ENCODE data around the gene MOCOS. TPM values are rescaled to one million over a fixed set of nuclear protein-coding genes. Genes with fewer than 3 reads are reported as not detected.
"Not testable (repeated sequence)": the region's sequence is repeated elsewhere in the genome, so short reads cannot be mapped to it uniquely, and the experiment has no call there.

Gene MOCOS
- total and polyA plus RNA-seq, 2 experiments from 2014 or later, result 3.1 to 8.6 TPM

GRCh38 chr18:36207303-36207702 lies 20.0 kb downstream of the MOCOS start:
- no peaks in the 10 kb centered on the region for H3K36me3 ChIP-seq (replicated peaks; ENCODE audit: insufficient read depth, low read depth)
- no peak for TF ChIP-seq EZH2phosphoT487 (IDR thresholded peaks at IDR 0.05; ENCODE audit: low read depth, severe bottlenecking, unreplicated experiment)
- no peaks in the 10 kb centered on the region for H3K4me1 ChIP-seq (ENCODE audit: insufficient read depth)
- WGBS (ENCODE audit: low lambda C conversion rate, missing lambda C conversion rate), result 97% methylated on average over 1 of the region's 1 CpG
- no peaks in the 10 kb centered on the region for H3K9me3 ChIP-seq (ENCODE audit: low read depth)
- H2AFZ ChIP-seq, result no peak overlapping the region
- H3K4me3 ChIP-seq, result no peak overlapping the region
- no peaks in the 10 kb centered on the region for H3K27me3 ChIP-seq
- no peaks in the 10 kb centered on the region for H3K79me2 ChIP-seq
- no peak for DNase-seq (ENCODE audit: low spot score)
- H4K20me1 ChIP-seq (ENCODE audit: insufficient read depth, poor library complexity, severe bottlenecking), result no peaks in the 10 kb centered on the region
- H3K27ac ChIP-seq, result no peak overlapping the region
- H3K9me2 ChIP-seq (replicated peaks; ENCODE audit: insufficient read depth), result no peaks in the 10 kb centered on the region
- no peak overlapping the region for H3K4me2 ChIP-seq

GRCh38 chr18:36207969-36208368 lies 20.7 kb downstream of the MOCOS start:
- not testable (repeated sequence) for H4K20me1 ChIP-seq (ENCODE audit: insufficient read depth, poor library complexity, severe bottlenecking); H2AFZ ChIP-seq; H3K79me2 ChIP-seq; H3K4me2 ChIP-seq; DNase-seq (ENCODE audit: low spot score); H3K4me1 ChIP-seq (ENCODE audit: insufficient read depth); H3K36me3 ChIP-seq (replicated peaks; ENCODE audit: insufficient read depth, low read depth); H3K9me2 ChIP-seq (replicated peaks; ENCODE audit: insufficient read depth); H3K9me3 ChIP-seq (ENCODE audit: low read depth); H3K27me3 ChIP-seq; H3K27ac ChIP-seq; H3K4me3 ChIP-seq
- WGBS (ENCODE audit: low lambda C conversion rate, missing lambda C conversion rate), result 94% methylated on average over 2 of the region's 2 CpGs

DNA sequence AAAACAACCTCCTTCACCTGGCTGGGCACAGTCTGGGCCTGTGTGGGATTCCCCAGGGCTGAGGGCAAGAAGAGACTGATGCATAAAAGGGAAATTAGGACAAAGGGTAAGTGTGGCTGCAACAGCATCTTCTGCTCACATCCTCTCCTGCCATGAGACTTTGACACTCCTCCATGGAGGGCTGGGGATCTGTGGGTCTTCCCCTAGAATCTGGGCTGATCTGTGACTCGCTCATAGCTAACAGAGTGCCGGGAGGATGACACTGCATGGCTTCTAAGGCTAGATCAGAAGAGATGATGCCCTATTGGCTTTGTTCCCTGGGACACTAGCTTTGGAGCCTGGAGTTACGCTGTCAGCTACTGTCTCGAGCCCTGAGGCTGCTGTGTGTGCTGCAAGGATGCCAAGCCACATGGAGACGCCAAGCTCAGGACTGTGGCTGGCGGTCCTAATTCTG lies 24.3 kb downstream of the MOCOS start:
- DNase-seq (ENCODE audit: low spot score), result no peak
- Histone ChIP-seq H3K79me2 (no peaks in the 10 kb centered on the region), H3K36me3 (replicated peaks; ENCODE audit: insufficient read depth, low read depth) (no peaks in the 10 kb centered on the region), H3K4me2 (no peak overlapping the region), H3K9me3 (ENCODE audit: low read depth) (no peaks in the 10 kb centered on the region), H3K4me1 (ENCODE audit: insufficient read depth) (no peaks in the 10 kb centered on the region), H3K27me3 (no peaks in the 10 kb centered on the region), H3K4me3 (no peak overlapping the region), H4K20me1 (ENCODE audit: insufficient read depth, poor library complexity, severe bottlenecking) (no peaks in the 10 kb centered on the region), H3K27ac (no peak overlapping the region), H2AFZ (no peak overlapping the region), H3K9me2 (replicated peaks; ENCODE audit: insufficient read depth) (no peaks in the 10 kb centered on the region)
- TF ChIP-seq, protein P1, sequence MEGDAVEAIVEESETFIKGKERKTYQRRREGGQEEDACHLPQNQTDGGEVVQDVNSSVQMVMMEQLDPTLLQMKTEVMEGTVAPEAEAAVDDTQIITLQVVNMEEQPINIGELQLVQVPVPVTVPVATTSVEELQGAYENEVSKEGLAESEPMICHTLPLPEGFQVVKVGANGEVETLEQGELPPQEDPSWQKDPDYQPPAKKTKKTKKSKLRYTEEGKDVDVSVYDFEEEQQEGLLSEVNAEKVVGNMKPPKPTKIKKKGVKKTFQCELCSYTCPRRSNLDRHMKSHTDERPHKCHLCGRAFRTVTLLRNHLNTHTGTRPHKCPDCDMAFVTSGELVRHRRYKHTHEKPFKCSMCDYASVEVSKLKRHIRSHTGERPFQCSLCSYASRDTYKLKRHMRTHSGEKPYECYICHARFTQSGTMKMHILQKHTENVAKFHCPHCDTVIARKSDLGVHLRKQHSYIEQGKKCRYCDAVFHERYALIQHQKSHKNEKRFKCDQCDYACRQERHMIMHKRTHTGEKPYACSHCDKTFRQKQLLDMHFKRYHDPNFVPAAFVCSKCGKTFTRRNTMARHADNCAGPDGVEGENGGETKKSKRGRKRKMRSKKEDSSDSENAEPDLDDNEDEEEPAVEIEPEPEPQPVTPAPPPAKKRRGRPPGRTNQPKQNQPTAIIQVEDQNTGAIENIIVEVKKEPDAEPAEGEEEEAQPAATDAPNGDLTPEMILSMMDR (IDR thresholded peaks at IDR 0.05; ENCODE audit: poor library complexity), result no peak
- TF ChIP-seq EZH2phosphoT487 (IDR thresholded peaks at IDR 0.05; ENCODE audit: low read depth, severe bottlenecking, unreplicated experiment), result no peak
- no peak for TF ChIP-seq EZH2 (IDR thresholded peaks at IDR 0.05; ENCODE audit: borderline replicate concordance)
- WGBS (ENCODE audit: low lambda C conversion rate, missing lambda C conversion rate), result 85% methylated on average over 6 of the region's 6 CpGs

DNA sequence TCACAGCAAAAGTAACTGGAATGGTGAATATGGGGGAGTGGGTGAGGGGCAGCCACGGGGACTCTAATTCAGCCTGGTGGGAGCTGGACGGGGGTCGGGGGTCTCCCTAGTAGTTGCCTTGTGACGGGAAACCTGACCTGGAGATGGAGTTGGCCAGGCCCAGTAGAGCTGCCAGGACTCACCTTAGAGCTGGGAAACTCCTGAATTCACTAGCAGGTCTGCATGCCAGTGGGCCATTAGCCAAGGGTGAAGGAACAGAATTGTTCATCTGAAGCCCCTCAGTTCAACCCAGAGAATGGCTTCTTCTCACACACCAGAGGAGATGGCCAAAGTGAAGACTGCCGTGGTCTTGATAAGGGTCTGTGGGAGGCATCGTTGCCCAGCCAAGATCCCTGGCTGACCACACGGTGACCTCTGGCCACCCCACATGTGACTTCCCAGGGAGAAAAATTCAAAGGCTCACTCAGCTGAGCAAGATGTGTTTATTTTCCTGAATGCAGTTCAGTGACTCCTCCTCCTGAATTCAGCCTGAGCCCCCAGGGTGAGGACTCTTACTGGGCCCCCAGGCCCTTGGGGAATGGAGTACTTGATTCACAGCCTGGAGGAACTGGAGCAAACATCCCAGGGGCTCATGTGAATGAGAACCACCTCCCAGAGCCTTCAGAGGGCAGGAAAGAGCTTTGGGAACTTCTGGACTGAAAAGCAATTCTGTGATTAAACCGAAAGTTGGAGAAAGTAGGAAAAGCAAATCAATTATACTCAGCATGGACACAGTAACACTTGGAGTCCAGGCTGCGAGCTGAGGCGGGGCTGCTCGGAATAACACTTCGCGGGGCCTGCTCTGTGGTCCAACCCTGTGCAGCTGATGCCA lies 25.2 kb downstream of the MOCOS start:
- H3K79me2 ChIP-seq, result no peaks in the 10 kb centered on the region
- H3K4me3 ChIP-seq, result no peak overlapping the region
- DNase-seq (ENCODE audit: low spot score), result no peak
- WGBS (ENCODE audit: low lambda C conversion rate, missing lambda C conversion rate), result 83% methylated on average over 13 of the region's 13 CpGs
- no peaks in the 10 kb centered on the region for H4K20me1 ChIP-seq (ENCODE audit: insufficient read depth, poor library complexity, severe bottlenecking)
- H2AFZ ChIP-seq, result no peak overlapping the region
- H3K27me3 ChIP-seq, result no peaks in the 10 kb centered on the region
- no peak overlapping the region for H3K4me2 ChIP-seq
- TF ChIP-seq EZH2phosphoT487 (IDR thresholded peaks at IDR 0.05; ENCODE audit: low read depth, severe bottlenecking, unreplicated experiment) (no peak), EZH2 (IDR thresholded peaks at IDR 0.05; ENCODE audit: borderline replicate concordance) (no peak)
- TF ChIP-seq, protein P1 (IDR thresholded peaks at IDR 0.05; ENCODE audit: poor library complexity), result no peak
- H3K9me2 ChIP-seq (replicated peaks; ENCODE audit: insufficient read depth), result no peaks in the 10 kb centered on the region
- H3K36me3 ChIP-seq (replicated peaks; ENCODE audit: insufficient read depth, low read depth), result no peaks in the 10 kb centered on the region
- no peaks in the 10 kb centered on the region for H3K4me1 ChIP-seq (ENCODE audit: insufficient read depth)
- H3K9me3 ChIP-seq (ENCODE audit: low read depth), result no peaks in the 10 kb centered on the region
- no peak overlapping the region for H3K27ac ChIP-seq
